HG02588 (cell line): Measurements from ENCODE around the gene FOXO6.

Source experiments
- ATAC-seq: cut with Tn5 transposase; IDR thresholded peaks from one replicate; pipeline ENCODE4 v1.9.1; 2021; ENCODE audit warnings: mild to moderate bottlenecking, moderate library complexity; ENCODE audit not compliant: unreplicated experiment

FOXO6 gene

GRCh38 chr1:41360786-41361494, at the start of gene FOXO6:
Gene FOXO6, plus strand, starts transcription at chr1:41361434.
- ATAC-seq, result peak; percentile 89

- ATAC-seq, result no peak
Observed at GRCh38 chr1:41312991-41313645, 48.1 kb upstream of the FOXO6 start.

DNA sequence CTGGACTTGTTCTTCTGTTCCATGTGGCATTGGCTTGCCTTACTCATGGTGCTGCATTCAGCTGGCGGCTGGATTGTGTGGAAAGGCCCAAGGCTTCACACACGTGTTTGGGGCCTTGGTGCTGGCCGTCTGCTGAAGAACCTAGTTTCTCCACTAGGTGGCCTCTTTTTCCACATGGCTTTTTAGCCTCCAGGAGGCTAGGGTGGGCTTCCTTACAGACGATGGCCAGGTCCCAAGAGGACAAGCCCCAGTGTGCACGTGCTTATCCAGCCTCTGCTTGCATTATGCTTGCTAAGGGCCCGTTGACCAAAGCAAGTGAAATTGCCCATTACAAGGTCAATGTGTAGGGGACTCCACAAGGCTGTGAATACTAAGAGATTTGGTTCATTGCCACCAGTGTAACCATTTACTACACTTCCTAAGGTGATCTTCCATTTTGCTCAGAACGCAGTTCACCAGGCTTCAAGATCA, 47.5 kb upstream of the FOXO6 start:
- ATAC-seq, result no peak

DNA sequence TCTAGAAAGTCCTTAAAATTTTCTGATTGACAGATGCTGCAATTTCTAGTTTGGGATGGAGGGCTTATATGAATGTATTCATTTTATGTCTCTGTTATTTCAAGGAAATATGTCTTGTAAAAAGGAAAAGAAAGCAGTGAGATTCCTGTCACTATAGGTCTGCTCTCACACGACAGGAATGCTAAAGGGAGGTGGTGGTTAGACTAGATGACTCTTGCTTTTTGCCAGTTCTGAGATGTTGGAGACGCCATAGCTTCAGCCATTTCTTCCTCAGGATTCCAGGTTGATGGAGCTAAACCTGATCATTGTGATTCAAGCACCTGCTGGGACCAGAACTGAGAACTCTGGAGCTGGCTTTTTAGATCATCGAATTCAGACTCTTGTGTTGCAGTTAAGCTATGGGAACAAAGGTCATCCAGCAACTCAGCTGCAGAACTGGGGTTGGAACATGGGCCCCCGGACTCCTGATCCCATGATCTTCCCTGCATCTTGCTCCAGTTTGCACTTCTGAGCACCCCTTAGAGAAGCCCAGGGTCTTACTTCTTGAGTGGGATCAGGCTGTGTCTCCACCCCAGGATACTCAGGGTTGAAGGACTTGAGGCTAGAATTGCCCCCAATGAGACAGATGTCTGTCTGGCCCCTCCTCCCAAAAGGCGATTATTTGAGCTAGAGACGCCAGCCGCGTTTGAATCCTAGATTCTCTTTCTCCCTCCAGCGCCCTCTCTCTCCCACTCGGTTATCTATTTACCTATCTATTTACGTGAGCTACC, 46.7 kb upstream of the FOXO6 start:
- ATAC-seq, result no peak

DNA sequence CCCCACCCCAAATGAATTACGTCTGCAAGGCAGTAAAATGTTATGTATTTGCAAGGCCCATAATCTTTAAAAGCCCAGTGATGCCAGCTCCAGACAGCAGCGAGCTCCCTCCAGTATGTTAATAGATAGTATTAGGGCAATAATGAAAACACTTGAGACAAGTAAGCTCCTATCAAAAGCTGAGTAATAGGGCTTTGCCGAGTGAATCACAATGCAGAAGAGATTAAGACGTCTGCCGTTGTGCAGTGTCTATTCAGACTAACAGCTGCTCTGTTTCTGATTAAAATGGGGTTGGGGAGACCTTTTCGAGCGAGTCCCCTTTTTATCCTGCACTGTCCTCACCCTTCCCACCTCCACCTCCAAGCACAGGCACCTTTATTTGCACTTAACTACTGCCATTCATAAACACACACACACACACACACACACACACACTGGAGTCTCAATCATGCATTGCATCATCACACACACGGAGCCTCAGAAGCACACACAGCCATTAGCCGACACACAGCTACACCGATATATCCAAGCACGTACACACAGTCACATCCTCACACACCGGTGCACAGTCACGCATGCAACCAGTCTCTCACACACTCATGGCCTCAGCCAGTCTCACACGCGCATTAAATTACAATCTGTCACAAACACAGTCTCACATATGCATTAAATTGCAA, 46.0 kb upstream of the FOXO6 start:
- ATAC-seq, result no peak

DNA sequence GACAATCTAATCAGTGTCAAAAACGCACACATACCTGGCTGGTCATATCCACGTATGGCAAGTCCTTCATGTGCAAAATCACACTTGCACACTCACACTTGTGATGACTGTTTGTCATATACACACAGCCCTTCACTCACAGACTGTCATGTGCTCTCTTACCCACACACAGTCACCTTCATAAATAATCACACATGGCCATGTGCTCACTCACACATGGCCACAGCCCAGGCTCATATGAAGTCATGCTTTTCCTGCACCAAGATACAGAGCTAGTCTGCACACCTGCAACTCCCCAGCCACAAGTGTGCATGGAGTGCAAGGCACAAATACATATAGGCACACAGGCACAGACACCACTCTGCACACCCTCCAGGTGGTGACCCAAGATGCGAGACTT, 45.4 kb upstream of the FOXO6 start:
- ATAC-seq, result no peak

GRCh38 chr1:41317361-41317760, 43.9 kb upstream of the FOXO6 start:
- no peak for ATAC-seq

- ATAC-seq, result no peak
Observed at GRCh38 chr1:41318135-41318534, 43.1 kb upstream of the FOXO6 start.

DNA sequence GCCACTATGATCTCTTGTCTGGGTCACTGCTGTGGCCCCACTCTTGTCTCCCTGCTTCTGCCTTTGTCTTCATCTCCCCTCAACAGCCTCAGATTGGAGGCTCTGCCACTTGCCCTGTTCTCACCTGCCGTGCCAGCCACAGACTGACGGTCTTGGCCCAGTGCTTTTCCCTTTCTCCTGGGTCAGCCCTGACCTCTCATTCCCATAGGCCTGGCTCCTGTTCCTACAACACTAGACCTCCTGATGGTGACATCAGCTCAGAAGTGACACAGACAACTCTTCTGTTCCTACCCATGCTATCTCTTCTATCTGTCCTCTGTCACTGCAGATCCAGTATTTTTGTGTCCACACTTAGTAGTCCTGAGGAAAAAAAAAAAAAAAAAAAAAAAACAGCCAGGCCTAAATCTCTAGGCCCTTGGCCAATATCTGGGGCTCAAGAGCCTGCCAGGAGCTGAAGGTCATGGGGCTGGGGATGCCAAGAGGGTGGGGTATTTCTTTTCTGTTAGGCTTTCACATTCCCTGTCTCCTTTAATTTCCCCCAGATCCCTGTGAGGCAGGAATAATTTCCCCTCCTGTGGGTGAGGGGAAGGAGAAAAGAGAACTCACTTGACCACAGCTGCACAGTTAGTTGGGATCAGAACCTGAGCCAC, 42.0 kb upstream of the FOXO6 start:
- ATAC-seq, result no peak

DNA sequence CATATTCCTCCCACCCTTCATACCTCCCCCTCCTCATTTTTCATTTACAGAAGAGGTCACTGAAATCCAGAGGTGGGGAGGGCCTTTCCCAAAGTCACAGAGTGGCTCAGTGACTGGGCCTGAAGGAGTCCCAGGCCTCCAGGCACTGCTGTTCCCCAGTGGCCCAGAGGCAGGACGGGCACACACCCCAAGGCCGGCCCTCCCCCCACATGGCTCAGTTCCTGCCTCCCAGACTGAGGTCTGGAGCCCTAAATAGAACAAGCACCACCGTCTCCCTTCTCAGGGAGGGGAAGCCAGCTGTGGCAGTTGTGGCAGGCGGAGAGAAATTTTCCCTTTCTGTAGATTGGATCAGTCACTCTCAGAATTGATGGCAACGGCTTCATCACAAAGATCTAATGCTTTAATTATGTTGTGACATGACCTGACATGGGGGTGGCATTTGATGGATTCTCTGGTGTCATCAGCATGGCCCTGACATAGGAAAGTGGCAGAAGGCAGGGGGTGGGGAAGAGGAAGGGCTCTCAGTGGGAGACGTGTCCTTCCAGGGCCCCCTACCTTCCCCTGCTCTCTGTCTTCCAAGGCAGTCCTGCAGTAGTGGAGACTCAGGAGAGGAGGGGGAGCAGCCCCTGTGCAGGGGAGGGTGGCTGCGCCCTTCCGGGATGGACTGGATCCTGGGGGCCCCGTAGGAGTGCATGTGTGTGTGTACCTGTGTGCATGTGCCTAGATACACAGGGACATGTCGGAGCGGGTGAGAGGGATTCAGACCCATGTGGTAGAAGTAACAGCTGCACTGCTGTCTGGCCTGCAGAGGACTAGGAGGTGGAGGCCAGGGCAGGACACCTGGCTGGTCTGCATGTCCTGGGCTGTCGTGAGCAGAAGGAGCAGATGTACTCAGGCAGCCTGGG, 41.2 kb upstream of the FOXO6 start:
- no peak for ATAC-seq

DNA sequence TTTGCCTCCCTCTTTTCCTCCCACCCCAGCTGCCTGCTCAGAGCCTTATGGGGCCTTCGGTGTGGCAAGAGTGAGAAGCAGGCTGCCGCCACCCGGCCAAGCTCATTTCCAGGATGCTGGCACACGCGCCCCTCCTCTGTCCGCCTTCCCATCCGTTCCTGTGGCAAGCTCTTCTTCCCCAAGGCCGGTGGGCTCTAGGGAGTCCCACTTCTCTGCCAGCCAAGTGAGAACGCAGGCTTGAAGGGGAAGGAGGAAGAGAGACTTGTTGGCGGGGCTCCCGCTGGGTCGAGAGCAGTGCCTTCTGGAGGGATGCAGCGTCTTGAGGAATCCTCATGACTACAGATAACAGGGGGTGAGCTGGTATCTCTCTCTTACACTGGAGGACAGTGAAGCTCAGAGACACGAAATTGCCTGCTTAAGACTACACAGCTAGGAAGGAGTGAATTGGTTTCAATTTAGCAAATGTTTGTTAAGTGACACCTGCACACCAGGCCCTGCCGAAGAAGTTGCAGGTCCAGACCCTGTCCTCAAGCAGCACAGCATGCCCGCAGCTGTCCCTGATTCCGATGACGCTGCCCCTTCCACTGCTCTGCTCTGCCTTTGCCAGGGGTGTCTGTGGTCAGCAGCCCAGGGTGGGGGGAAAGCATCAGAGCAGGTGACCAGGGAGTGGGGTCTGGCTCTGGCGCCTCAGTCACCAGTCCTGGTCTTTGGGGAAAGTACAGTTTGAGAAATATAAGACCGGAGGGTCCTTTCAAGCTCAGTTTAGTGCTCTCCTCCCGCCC, 40.1 kb upstream of the FOXO6 start:
- ATAC-seq, result no peak

DNA sequence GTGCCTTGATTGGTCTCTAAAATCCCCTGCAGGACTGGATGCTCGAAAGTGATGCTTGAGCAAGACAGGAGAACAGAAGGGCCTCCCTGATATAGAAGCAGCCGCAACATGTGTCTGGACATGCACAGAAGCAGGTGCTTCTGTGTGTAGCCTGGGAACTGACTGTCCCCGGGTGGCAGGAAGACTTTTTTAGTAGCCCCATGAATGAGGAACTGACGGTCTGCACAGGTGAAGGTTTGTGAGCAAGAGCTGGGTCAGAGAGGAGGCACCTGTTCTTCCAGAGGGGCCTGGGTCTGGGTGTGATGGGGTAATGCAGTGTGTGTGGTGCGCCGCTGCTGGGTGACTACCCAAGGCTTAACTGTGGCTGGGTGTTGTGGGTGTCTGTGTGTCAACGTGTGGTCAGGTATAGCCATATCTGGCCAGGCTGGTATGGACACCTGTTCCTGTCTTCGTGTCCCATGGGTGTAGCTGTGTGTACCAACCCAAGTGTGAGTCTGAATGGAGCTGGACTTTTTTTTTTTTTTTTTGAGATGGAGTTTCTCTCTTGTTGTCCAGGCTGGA, 39.1 kb upstream of the FOXO6 start:
- peak; percentile 56 for ATAC-seq

GRCh38 chr1:41322835-41323234, 38.4 kb upstream of the FOXO6 start:
- ATAC-seq, result no peak

GRCh38 chr1:41323243-41323642, 38.0 kb upstream of the FOXO6 start:
- ATAC-seq, result no peak

- no peak for ATAC-seq
Observed at GRCh38 chr1:41325801-41326200, 35.4 kb upstream of the FOXO6 start.

- ATAC-seq, result no peak
Observed at GRCh38 chr1:41327383-41327999, 33.7 kb upstream of the FOXO6 start.

DNA sequence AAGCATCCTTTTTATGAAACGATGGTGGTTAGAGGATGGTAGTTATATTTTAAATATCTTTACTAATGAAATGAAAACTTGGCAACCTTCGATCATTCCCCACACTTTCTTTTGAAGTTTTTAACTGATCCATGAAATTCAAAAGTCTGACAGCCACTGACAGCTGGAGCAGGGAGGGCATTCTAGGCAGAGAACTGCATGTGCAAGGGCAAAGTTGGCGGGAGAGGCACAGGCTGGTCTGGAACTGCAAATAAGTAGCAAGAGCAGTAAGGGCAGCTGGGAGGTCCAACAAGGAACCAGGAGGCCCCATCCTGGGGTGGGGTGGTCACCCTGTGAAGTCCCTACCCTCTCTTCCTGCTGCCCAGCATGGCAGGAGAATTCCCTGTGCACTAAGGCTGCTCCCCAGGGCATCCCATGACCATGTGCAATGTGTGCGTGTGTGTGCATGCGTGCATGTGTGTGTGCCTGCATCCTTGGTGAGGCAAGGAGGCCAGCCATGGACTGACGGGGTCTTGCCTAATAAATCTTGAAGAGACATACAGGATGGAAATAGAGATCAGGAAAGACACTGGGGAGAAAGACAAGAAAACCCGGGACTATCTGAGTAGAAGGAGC, 33.1 kb upstream of the FOXO6 start:
- ATAC-seq, result no peak
